DMS153 treated with DMSO at 0.1 percent for 48 hours (cell line): ENCODE measurements around the gene HORMAD2.

ENCODE experiments used
- DNase-seq: peaks from one replicate; lab custom pipeline; 2025; ENCODE audit not compliant: unreplicated experiment; lab: John Stamatoyannopoulos, UW

The HORMAD2 gene

GRCh38 chr22:30079952-30080533 is at the start of gene HORMAD2:
TSS of gene HORMAD2 (plus strand) at chr22:30080464. CDS start at chr22:30093953, 13,489 bp downstream.
- no peak for DNase-seq

- no peak for DNase-seq
These were observed 48.9 kb upstream of the HORMAD2 start for GRCh38 chr22:30031328-30031727.

GRCh38 chr22:30031764-30032455 is 48.4 kb upstream of the HORMAD2 start:
- no peak for DNase-seq

GRCh38 chr22:30033137-30033536 is 47.1 kb upstream of the HORMAD2 start:
- no peak for DNase-seq

- no peak for DNase-seq
These were observed 46.4 kb upstream of the HORMAD2 start for GRCh38 chr22:30033901-30034300.

- no peak for DNase-seq
These were observed 43.6 kb upstream of the HORMAD2 start for GRCh38 chr22:30036656-30037055.

- no peak for DNase-seq
These were observed 42.0 kb upstream of the HORMAD2 start for GRCh38 chr22:30038219-30038618.

- DNase-seq: no peak
These were observed 39.6 kb upstream of the HORMAD2 start for GRCh38 chr22:30040499-30041260.

- no peak for DNase-seq
These were observed 38.8 kb upstream of the HORMAD2 start for GRCh38 chr22:30041475-30041874.

- DNase-seq: no peak
These were observed 38.4 kb upstream of the HORMAD2 start for GRCh38 chr22:30041881-30042280.

GRCh38 chr22:30043161-30043560 is 37.1 kb upstream of the HORMAD2 start:
- DNase-seq: no peak

- no peak for DNase-seq
These were observed 35.9 kb upstream of the HORMAD2 start for GRCh38 chr22:30044369-30044768.

- DNase-seq: no peak
These were observed 35.3 kb upstream of the HORMAD2 start for GRCh38 chr22:30044881-30045493.

- no peak for DNase-seq
These were observed 34.8 kb upstream of the HORMAD2 start for GRCh38 chr22:30045494-30045887.

- no peak for DNase-seq
These were observed 34.2 kb upstream of the HORMAD2 start for GRCh38 chr22:30045901-30046715.

- DNase-seq: no peak
These were observed 33.4 kb upstream of the HORMAD2 start for GRCh38 chr22:30046716-30047363.

- DNase-seq: no peak
These were observed 32.9 kb upstream of the HORMAD2 start for GRCh38 chr22:30047364-30047738.

GRCh38 chr22:30048681-30049080 is 31.6 kb upstream of the HORMAD2 start:
- no peak for DNase-seq

GRCh38 chr22:30054067-30054763 is 26.0 kb upstream of the HORMAD2 start:
- no peak for DNase-seq

- DNase-seq: no peak
These were observed 25.5 kb upstream of the HORMAD2 start for GRCh38 chr22:30054764-30055069.
